Naive thymus-derived CD4-positive, alpha-beta T cell (primary cell): ENCODE measurements around the gene FAM241A. TPM values are rescaled to one million over a fixed set of nuclear protein-coding genes. Genes with fewer than 3 reads are reported as not detected.

Experiments used
- ATAC-seq: fragments of 150-1000 bp; cut with Tn5 transposase; 2 replicates; pipeline ENCODE4 v1.10.0; 2021; ENCODE audit warnings: mild to moderate bottlenecking, moderate library complexity
- CTCF ChIA-PET: fragments of 350-600 bp; sonication (Branson Sonifier 250); formaldehyde crosslinking; loops from one replicate; lab custom pipeline; 2021; ENCODE audit warnings: antibody characterized with exemption; lab: Charles Lee
- POLR2A ChIA-PET: fragments of 350-600 bp; sonication (Branson Sonifier 250); formaldehyde crosslinking; loops from one replicate; lab custom pipeline; 2021; ENCODE audit warnings: antibody characterized with exemption, inconsistent platforms; lab: Charles Lee
- DNase-seq, 9 donors: peaks; one replicate each; pipeline versions ENCODE4 v3.0.0 to v3.0.0-alpha.2; 2020 to 2022; ENCODE audit warnings: mixed read lengths in 1 of 9
- H3K27ac ChIP-seq: one replicate; pipeline ENCODE4 v1.7.0; 2013; ENCODE audit warnings: mild to moderate bottlenecking, low read depth, low read length, moderate library complexity
- H3K27me3 ChIP-seq, 2 donors: one replicate each; pipeline ENCODE4 v1.7.0; 2013; ENCODE audit warnings: low read length in 2 of 2, mild to moderate bottlenecking in 2 of 2, moderate library complexity in 2 of 2; ENCODE audit not compliant: control insufficient read depth in 2 of 2, insufficient read depth in 2 of 2
- H3K36me3 ChIP-seq, 3 experiments: 1 replicate in 2 of 3; 2 replicates in 1 of 3; pipeline ENCODE4 v1.7.0; 2013; ENCODE audit warnings: low read length in 3 of 3, mild to moderate bottlenecking in 3 of 3, moderate library complexity in 1 of 3; ENCODE audit not compliant: insufficient read depth in 3 of 3, control insufficient read depth in 2 of 3
- H3K4me1 ChIP-seq, 2 donors: one replicate each; pipeline ENCODE4 v1.7.0; 2013; ENCODE audit warnings: low read length in 2 of 2, mild to moderate bottlenecking in 2 of 2, moderate library complexity in 1 of 2; ENCODE audit not compliant: control insufficient read depth in 2 of 2, insufficient read depth in 2 of 2
- H3K4me3 ChIP-seq: 2 replicates; pipeline ENCODE4 v1.7.0; 2013; ENCODE audit warnings: mild to moderate bottlenecking, low read length
- H3K9me3 ChIP-seq, 3 experiments: 1 replicate in 2 of 3; 2 replicates in 1 of 3; pipeline ENCODE4 v1.7.0; 2013; ENCODE audit warnings: low read length in 3 of 3; ENCODE audit not compliant: control insufficient read depth in 2 of 3
- H3K27ac Mint-ChIP-seq, 9 donors: one replicate each; pipeline ENCODE4 v1.8.0; 2020 to 2022; ENCODE audit warnings: mixed read lengths in 9 of 9, mild to moderate bottlenecking in 8 of 9, moderate library complexity in 5 of 9, inconsistent platforms in 2 of 9
- H3K27me3 Mint-ChIP-seq, 5 donors: one replicate each; pipeline ENCODE4 v1.8.0; 2021 to 2022; ENCODE audit warnings: mixed read lengths in 5 of 5, mild to moderate bottlenecking in 1 of 5
- H3K36me3 Mint-ChIP-seq, 5 donors: one replicate each; pipeline ENCODE4 v1.8.0; 2020 to 2022; ENCODE audit warnings: mixed read lengths in 5 of 5, mild to moderate bottlenecking in 3 of 5, inconsistent platforms in 1 of 5
- H3K4me1 Mint-ChIP-seq, 7 donors: one replicate each; pipeline ENCODE4 v1.8.0; 2020 to 2022; ENCODE audit warnings: mixed read lengths in 7 of 7, mild to moderate bottlenecking in 3 of 7, inconsistent platforms in 1 of 7
- H3K4me3 Mint-ChIP-seq, 10 donors: one replicate each; pipeline ENCODE4 v1.8.0; 2020 to 2022; ENCODE audit warnings: mild to moderate bottlenecking in 10 of 10, mixed read lengths in 10 of 10, moderate library complexity in 6 of 10, inconsistent platforms in 2 of 10
- H3K9me3 Mint-ChIP-seq, 11 donors: one replicate each; pipeline ENCODE4 v1.8.0; 2020 to 2022; ENCODE audit warnings: mixed read lengths in 11 of 11, mild to moderate bottlenecking in 4 of 11, inconsistent platforms in 1 of 11, moderate library complexity in 1 of 11
- intact Hi-C, 2 donors: fragments of 100-400 bp; cut with micrococcal nuclease; formaldehyde crosslinking; loops; one replicate each; pipeline ENCODE4 v1.15.1; 2023
- polyA plus RNA-seq, 2 donors: library from polyadenylated mRNA; unstranded; fragments of 300-500 nt; fragmentation: Illumina TruSeq; gene quantifications; one replicate each; pipeline ENCODE4 v1.2.3, GENCODE V29; 2021
- total RNA-seq, 6 experiments: library from RNA in 5 of 6; stranded (reverse) in 5 of 6; gene quantifications; 1 replicate in 5 of 6; 2 replicates in 1 of 6; pipeline ENCODE4 v1.2.3 and lab custom pipeline; 2021 to 2026

FAM241A gene
- total and polyA plus RNA-seq, 7 experiments from 2014 or later: 1.2 to 2.4 (median 2.0) TPM

DNA sequence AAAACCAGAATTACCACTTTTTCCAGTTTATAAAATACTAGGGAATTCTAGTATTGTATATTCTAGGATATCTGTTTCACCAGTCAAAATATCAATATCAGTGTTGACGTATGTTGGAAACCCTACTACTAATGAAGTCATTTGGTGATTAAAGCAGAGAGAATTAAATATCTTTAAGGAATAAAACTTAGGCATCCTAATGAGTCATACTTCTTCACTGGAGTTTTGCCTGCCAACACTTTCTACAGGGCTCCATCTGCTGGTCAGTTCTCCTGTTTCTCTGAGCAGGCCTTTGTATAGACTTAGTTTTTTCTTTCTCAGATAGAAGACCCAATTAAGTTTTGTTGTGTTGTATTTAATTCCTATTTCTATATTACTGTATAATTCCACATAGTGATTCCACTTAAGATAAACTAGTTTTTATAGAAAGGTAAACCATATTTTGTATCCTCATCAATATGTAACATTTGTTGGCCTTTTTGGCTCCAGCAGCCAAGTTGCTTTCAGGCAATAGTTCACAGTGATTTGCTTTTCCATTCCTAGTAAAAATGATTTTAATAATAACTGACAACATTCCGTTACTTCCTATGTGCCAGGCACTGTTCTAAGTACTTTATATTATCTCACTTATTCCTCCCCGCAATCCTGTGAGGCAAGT, 89.8 kb downstream of the FAM241A start:
- ChIA-PET CTCF (interaction anchor here (0.6 to 4.0 kb wide), 17 partner anchors 8 to 531 kb away, joined by 3 to 39 read pairs (median 4); no protein-coding TSS in a partner anchor), POLR2A (interaction anchor here (0.8 to 1.7 kb wide), 4 partner anchors 51 to 268 kb away, joined by 3 to 5 read pairs (median 4); partner anchors contain the start of gene TIFA)
- intact Hi-C loops: loop anchor here (1.0 to 10.0 kb wide), 9 partner anchors 20 to 1527 kb away; partner anchors contain the start of gene CAMK2D (in 1 of the 2)
- Mint-ChIP-seq H3K4me1 (peaks cover 31 to 70% (median 54%) of the 10 kb centered on the region in 7 donors), H3K9me3 (no peaks in the 10 kb centered on the region), H3K27ac (peak overlapping the region in 1 of 9 donors; percentile 71), H3K4me3 (peak overlapping the region in 1 of 10 donors; percentile 31), H3K36me3 (peaks cover 0 to 14% (median 6%) of the 10 kb centered on the region in 5 donors), H3K27me3 (no peaks in the 10 kb centered on the region)
- ATAC-seq (no peak), DNase-seq (peak in 8 of 9 donors; percentile 11 to 61 (median 49))
- H3K27ac ChIP-seq: no peak overlapping the region
- peaks cover 3 to 12% of the 10 kb centered on the region in 2 donors for H3K4me1 ChIP-seq
- no peaks in the 10 kb centered on the region for H3K27me3 ChIP-seq
- no peaks in the 10 kb centered on the region for H3K9me3 ChIP-seq
- peaks cover 0 to 6% (median 0%) of the 10 kb centered on the region in 3 experiments for H3K36me3 ChIP-seq
- H3K4me3 ChIP-seq: no peak overlapping the region

DNA sequence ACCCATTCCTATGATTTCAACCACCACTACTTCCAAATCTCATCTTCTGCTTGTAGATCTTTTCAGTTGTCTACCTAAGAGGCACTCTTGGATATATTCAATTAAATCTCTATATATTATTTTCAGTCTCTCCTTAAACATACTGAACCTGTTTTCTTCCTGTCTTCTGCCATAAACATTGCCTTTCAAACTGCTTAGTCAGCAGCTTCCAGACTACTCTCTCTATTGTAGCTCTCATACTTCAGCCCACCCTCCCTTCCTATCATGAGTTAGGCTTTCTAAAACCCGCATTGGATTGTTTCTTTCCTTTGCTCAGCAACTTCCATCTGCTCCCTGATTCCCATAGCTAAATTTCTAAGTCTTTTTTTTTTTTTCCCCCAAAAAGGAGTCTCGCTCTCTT, 90.8 kb downstream of the FAM241A start:
- intact Hi-C loops: loop anchor here (5.0 to 10.0 kb wide), 2 partner anchors 39 to 369 kb away; no protein-coding TSS in a partner anchor
- Histone ChIP-seq H3K9me3 (no peaks in the 10 kb centered on the region), H3K4me3 (no peak overlapping the region), H3K27me3 (no peaks in the 10 kb centered on the region), H3K36me3 (peaks cover 0 to 6% (median 0%) of the 10 kb centered on the region in 3 experiments), H3K27ac (no peak overlapping the region), H3K4me1 (peaks cover 3 to 8% of the 10 kb centered on the region in 2 donors)
- Mint-ChIP-seq H3K27ac (no peak overlapping the region), H3K4me3 (no peak overlapping the region), H3K36me3 (peaks cover 0 to 19% (median 12%) of the 10 kb centered on the region in 5 donors), H3K27me3 (no peaks in the 10 kb centered on the region), H3K9me3 (no peaks in the 10 kb centered on the region), H3K4me1 (peaks cover 31 to 69% (median 53%) of the 10 kb centered on the region in 7 donors)
- ChIA-PET POLR2A (interaction anchor here (1.3 kb wide), 1 partner anchor 50 kb away, joined by 5 read pairs; the partner anchor contains the start of gene TIFA), CTCF (interaction anchor here (0.6 to 2.1 kb wide), 8 partner anchors 12 to 530 kb away, joined by 3 to 10 read pairs (median 4); no protein-coding TSS in a partner anchor)
- DNase-seq: no peak
- ATAC-seq: no peak

DNA sequence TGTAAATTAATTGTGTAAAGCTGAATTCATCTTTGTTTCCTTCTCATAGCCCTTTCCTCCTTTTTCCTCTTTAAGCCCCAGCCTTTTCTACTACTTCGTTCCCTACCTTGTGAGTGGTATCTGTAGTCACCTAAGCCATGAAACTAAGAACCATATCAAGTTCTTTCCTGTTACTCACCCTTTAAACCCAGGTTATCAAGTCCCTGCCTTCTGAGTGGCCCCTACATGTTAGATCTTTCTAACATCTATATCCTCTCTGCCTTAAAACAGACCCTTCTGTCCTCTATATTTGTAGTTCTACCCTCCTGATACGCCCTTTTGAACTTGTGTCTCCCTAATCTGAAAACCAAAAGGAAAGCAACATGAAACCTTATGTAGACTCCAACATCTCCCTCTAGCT, 93.6 kb downstream of the FAM241A start:
- H3K36me3 Mint-ChIP-seq: peaks cover 0 to 23% (median 19%) of the 10 kb centered on the region in 5 donors
- H3K27me3 ChIP-seq: no peaks in the 10 kb centered on the region
- intact Hi-C loops: loop anchor here (5.0 to 10.0 kb wide), 2 partner anchors 42 to 366 kb away; no protein-coding TSS in a partner anchor
- no peak overlapping the region for H3K4me3 ChIP-seq
- no peak overlapping the region for H3K27ac ChIP-seq
- no peak overlapping the region for H3K27ac Mint-ChIP-seq
- DNase-seq (no peak), ATAC-seq (no peak)
- ChIA-PET POLR2A (no interaction called here), CTCF (interaction anchor here (0.8 to 1.0 kb wide), 2 partner anchors 11 to 22 kb away, joined by 3 to 4 read pairs; no protein-coding TSS in a partner anchor)
- H3K27me3 Mint-ChIP-seq: no peaks in the 10 kb centered on the region
- H3K4me1 ChIP-seq: no peaks in the 10 kb centered on the region
- H3K4me1 Mint-ChIP-seq: peaks cover 16 to 66% (median 40%) of the 10 kb centered on the region in 7 donors
- no peaks in the 10 kb centered on the region for H3K9me3 ChIP-seq
- H3K4me3 Mint-ChIP-seq: no peak overlapping the region
- H3K36me3 ChIP-seq: no peaks in the 10 kb centered on the region
- H3K9me3 Mint-ChIP-seq: no peaks in the 10 kb centered on the region

Other genes with a start within 250 kb of the FAM241A start
- 10 to 100 TPM in 4 of 5 experiments, 1 to 10 TPM in 1; 7.3 to 21.0 (median 17.0) TPM for gene AP1AR, start 86.3 kb downstream of the FAM241A start, total RNA-seq
- gene AP1AR, start 86.3 kb downstream of the FAM241A start, polyA plus RNA-seq: 10 to 100 TPM; 16.4 to 23.8 TPM
- gene TIFA, start 140.4 kb downstream of the FAM241A start, total RNA-seq: 10 to 100 TPM in 4 of 5 experiments, 1 to 10 TPM in 1; 8.7 to 38.8 (median 12.3) TPM
- gene TIFA, start 140.4 kb downstream of the FAM241A start, polyA plus RNA-seq: 10 to 100 TPM; 11.5 to 19.9 TPM
- gene ALPK1, start 151.9 kb downstream of the FAM241A start, total RNA-seq: 10 to 100 TPM; 15.5 to 35.0 (median 19.8) TPM
- 1 to 10 TPM; 5.0 to 5.7 TPM for gene ALPK1, start 151.9 kb downstream of the FAM241A start, polyA plus RNA-seq